ENCODE data around the gene AUP1.
"Not testable (repeated sequence)": the region's sequence is repeated elsewhere in the genome, so short reads cannot be mapped to it uniquely, and the experiment has no call there.

Gene AUP1

DNA sequence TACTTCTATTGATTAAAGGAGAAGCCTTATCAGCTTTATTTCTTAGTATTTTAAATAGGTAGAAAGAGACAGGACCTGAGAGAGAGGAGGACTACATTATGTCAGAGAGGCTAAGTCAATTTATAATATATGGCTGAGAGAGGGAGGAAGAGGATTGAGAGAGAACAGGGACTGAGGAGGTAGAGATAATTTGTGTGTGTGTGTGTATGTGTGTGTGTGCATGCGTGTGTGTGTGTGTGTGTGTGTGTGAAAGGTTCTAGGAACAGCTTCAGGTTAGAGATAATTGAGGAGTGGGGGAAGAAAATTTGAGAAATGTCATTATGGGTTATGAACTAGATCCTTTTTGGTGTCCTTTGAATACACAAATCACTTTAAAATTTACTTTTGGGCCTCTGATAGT is 40.2 kb upstream of the AUP1 start:
- WGBS, 2 experiments (ENCODE audit: insufficient coverage in 2 of 2): 79 to 100% methylated on average over 1 of the region's 1 CpG
- H3K9me3 ChIP-seq (ENCODE audit: control insufficient read depth, low read length): no peaks in the 10 kb centered on the region
- no peaks in the 10 kb centered on the region for H3K4me1 ChIP-seq (ENCODE audit: control insufficient read depth, insufficient read depth, low read length, poor library complexity, severe bottlenecking)
- H3K27ac ChIP-seq (ENCODE audit: low read depth, low read length, severe bottlenecking): no peak overlapping the region
- H3K4me3 ChIP-seq (ENCODE audit: extremely low read depth, insufficient read depth, low read length, poor library complexity, severe bottlenecking): no peak overlapping the region
- H3K36me3 ChIP-seq (ENCODE audit: control insufficient read depth, insufficient read depth, low read length): no peaks in the 10 kb centered on the region

DNA sequence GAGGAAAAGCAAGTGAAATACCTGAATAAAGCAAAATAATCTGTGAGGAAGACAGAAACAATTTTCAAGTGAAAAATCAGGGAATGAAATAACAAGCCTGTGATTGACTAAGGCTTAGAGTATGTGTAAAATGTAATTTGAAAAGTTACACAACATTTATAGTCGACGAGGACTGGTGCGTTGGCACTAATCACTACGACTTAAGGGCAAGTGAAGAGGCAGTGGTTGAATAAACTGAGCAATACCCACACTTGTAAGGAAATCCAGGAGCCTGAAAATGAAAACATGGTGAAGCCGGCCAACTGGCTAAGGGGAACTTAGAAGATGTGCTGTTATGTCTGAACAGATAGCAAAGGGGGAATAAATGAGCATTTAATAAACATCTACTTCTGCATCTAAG is 38.4 kb upstream of the AUP1 start:
- no peaks in the 10 kb centered on the region for H3K9me3 ChIP-seq (ENCODE audit: control insufficient read depth, low read length)
- no peaks in the 10 kb centered on the region for H3K36me3 ChIP-seq (ENCODE audit: control insufficient read depth, insufficient read depth, low read length)
- no peak overlapping the region for H3K4me3 ChIP-seq (ENCODE audit: extremely low read depth, insufficient read depth, low read length, poor library complexity, severe bottlenecking)
- H3K27ac ChIP-seq (ENCODE audit: low read depth, low read length, severe bottlenecking): no peak overlapping the region
- no peaks in the 10 kb centered on the region for H3K4me1 ChIP-seq (ENCODE audit: control insufficient read depth, insufficient read depth, low read length, poor library complexity, severe bottlenecking)
- 79 to 98% methylated on average over 3 to 5 of the region's 5 CpGs for WGBS, 2 experiments (ENCODE audit: insufficient coverage in 2 of 2)

DNA sequence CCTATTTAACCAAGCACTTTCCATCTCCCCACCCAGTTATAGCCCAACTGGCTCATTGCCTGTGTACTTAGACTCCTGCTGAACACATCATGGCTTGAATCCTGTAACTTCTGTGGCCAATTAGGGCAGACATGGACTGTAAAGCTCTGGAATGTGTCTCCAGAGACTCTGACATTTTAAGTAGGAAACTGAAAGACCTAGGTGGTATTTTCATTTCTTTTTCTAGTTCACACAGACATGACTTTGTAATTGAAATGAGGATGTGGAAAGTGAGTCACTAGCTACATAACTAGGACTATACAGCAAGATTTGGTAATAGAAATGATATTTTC is 37.2 kb upstream of the AUP1 start:
- H3K27ac ChIP-seq (ENCODE audit: low read depth, low read length, severe bottlenecking): no peak overlapping the region
- H3K36me3 ChIP-seq (ENCODE audit: control insufficient read depth, insufficient read depth, low read length): no peaks in the 10 kb centered on the region
- no peak overlapping the region for H3K4me3 ChIP-seq (ENCODE audit: extremely low read depth, insufficient read depth, low read length, poor library complexity, severe bottlenecking)
- no peaks in the 10 kb centered on the region for H3K4me1 ChIP-seq (ENCODE audit: control insufficient read depth, insufficient read depth, low read length, poor library complexity, severe bottlenecking)
- H3K9me3 ChIP-seq (ENCODE audit: control insufficient read depth, low read length): no peaks in the 10 kb centered on the region

DNA sequence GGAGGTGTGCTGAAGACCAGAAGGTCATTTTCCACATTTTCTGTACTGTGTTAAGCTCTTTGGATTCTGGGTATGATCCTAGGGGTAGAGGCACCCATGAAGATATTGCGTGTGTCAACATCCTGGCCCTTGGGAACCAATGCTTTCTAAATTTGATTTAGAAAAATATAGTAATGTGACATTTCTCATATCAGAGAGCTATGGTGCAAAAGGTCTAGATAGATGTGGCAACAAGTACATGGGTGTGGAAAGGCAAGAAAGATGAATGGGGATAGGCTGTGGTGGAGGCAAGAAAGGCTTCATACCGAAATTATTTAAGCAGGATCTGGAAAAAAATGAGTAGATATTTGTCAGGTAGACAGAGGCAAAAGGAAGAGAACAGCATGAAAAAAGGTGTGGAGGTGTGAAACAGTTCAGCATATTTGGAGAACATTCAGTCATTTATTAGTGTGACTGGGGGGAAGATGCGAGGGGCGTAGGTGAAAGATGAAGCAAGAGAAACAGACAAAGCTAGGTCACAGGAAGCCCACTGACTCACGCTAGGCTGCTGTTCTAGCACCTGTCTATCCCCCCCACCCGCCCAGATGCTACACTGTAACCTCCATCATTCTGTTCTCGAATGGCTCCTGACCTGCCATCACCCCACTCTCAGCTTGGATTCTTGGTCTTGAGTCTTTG is 36.7 kb upstream of the AUP1 start:
- H3K9me3 ChIP-seq (ENCODE audit: control insufficient read depth, low read length): no peaks in the 10 kb centered on the region
- no peak overlapping the region for H3K4me3 ChIP-seq (ENCODE audit: extremely low read depth, insufficient read depth, low read length, poor library complexity, severe bottlenecking)
- H3K4me1 ChIP-seq (ENCODE audit: control insufficient read depth, insufficient read depth, low read length, poor library complexity, severe bottlenecking): no peaks in the 10 kb centered on the region
- WGBS, 2 experiments (ENCODE audit: insufficient coverage in 2 of 2): 94 to 100% methylated on average over 3 to 5 of the region's 7 CpGs
- H3K36me3 ChIP-seq (ENCODE audit: control insufficient read depth, insufficient read depth, low read length): no peaks in the 10 kb centered on the region
- no peak overlapping the region for H3K27ac ChIP-seq (ENCODE audit: low read depth, low read length, severe bottlenecking)

DNA sequence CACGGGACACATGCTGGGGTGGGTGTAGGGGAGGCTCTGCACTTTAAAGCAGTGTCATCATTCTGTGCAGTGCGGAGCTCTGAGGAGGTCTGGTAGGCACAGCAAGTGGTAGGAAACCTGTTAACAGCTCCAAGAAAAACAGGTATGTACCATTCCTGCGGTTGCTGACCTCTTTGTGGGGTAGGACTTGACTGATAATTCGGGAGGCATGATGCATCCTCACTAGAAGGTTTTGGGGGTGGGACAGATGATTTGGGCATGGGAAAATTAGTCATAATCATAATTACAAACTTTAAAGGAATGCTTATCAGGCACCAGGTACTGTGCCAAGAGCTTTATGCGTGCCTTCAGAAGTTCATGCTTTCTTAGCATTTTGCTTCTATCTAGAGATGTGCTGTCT is 34.7 kb upstream of the AUP1 start:
- H3K4me1 ChIP-seq (ENCODE audit: control insufficient read depth, insufficient read depth, low read length, poor library complexity, severe bottlenecking): no peaks in the 10 kb centered on the region
- H3K4me3 ChIP-seq (ENCODE audit: extremely low read depth, insufficient read depth, low read length, poor library complexity, severe bottlenecking): no peak overlapping the region
- no peaks in the 10 kb centered on the region for H3K36me3 ChIP-seq (ENCODE audit: control insufficient read depth, insufficient read depth, low read length)
- H3K9me3 ChIP-seq (ENCODE audit: control insufficient read depth, low read length): no peaks in the 10 kb centered on the region
- H3K27ac ChIP-seq (ENCODE audit: low read depth, low read length, severe bottlenecking): no peak overlapping the region
- WGBS, 2 experiments (ENCODE audit: insufficient coverage in 2 of 2): 87 to 93% methylated on average over 3 to 4 of the region's 5 CpGs

DNA sequence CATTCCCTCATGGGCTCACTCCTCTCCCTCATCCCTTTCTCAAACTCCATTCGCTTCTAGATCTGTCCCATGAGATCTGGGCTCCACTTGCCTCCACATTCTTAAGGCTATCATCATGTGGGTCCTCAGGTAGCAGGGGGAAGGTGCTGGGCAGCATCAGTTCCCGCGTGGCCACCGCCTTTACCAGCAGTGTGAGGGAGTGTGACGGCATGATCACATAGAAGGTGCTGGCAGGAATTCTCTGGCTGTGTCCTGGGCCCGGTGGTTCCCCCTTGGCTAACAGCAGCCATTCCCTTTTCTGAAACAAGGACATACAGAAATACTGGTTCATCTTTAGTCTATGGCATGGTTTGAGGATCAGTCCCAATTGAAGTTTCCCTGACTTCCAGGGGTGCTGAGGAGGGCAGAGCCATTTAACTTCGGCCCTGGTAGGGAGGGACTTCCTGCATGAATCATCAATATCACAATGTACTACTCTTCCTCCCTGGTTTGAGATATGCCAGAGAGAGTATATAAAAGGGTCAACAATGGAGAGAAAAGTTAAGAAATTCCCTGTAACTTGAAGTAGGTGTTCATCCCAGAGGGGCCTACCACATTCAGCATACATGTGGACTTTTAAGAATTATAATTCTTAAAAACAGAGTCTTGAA is 32.7 kb upstream of the AUP1 start:
- 94 to 100% methylated on average over 5 to 6 of the region's 7 CpGs for WGBS, 2 experiments (ENCODE audit: insufficient coverage in 2 of 2)
- no peaks in the 10 kb centered on the region for H3K36me3 ChIP-seq (ENCODE audit: control insufficient read depth, insufficient read depth, low read length)

DNA sequence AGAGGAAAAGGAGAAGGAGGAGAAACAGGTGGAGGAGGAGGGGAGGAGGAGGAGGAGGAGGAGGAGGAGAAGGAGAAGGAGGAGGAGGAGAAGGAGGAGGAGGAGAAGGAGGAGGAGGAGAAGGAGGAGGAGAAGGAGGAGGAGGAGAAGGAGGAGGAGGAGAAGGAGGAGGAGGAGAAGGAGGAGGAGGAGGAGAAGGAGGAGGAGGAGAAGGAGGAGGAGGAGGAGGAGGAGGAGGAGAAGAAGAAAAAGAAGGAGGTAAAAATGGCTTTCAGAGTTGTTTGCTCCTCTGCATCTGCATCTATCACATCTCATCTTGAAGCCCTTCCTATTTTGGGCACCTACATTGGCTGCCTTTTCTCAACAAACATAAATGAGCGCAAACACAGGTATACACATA is 31.5 kb upstream of the AUP1 start:
- H3K4me1 ChIP-seq (ENCODE audit: control insufficient read depth, insufficient read depth, low read length, poor library complexity, severe bottlenecking); H3K36me3 ChIP-seq (ENCODE audit: control insufficient read depth, insufficient read depth, low read length); H3K4me3 ChIP-seq (ENCODE audit: extremely low read depth, insufficient read depth, low read length, poor library complexity, severe bottlenecking); H3K27ac ChIP-seq (ENCODE audit: low read depth, low read length, severe bottlenecking); H3K9me3 ChIP-seq (ENCODE audit: control insufficient read depth, low read length): not testable (repeated sequence)
- WGBS, 2 experiments (ENCODE audit: insufficient coverage in 2 of 2): 71 to 100% methylated on average over 1 of the region's 1 CpG

More for the DNA sequence above, 32.7 kb upstream of the AUP1 start:
- Histone ChIP-seq H3K9me3 (ENCODE audit: control insufficient read depth, low read length) (no peaks in the 10 kb centered on the region), H3K4me3 (ENCODE audit: extremely low read depth, insufficient read depth, low read length, poor library complexity, severe bottlenecking) (no peak overlapping the region), H3K4me1 (ENCODE audit: control insufficient read depth, insufficient read depth, low read length, poor library complexity, severe bottlenecking) (no peaks in the 10 kb centered on the region), H3K27ac (ENCODE audit: low read depth, low read length, severe bottlenecking) (no peak overlapping the region)

DNA sequence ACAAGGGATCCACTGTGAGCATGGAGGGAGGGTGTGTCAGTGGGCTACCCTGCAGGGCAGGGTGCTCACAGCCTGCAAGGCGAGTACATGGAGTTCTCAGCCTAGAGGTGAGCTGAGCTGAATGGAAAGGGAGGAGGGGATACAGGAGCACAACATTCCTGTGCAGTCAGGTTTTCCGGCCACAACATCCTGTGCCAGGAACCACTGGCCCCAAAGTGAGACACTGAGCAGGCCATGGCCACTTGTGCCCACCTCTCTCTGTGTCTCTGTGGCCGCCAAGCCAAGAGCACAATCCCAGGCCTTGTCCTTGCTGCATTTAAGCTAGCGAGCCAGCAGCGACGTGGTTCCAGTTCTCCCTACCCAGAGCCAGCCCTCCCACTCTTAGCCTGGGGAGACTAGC is 31.1 kb upstream of the AUP1 start:
- peaks cover 9% of the 10 kb centered on the region for H3K36me3 ChIP-seq (ENCODE audit: control insufficient read depth, insufficient read depth, low read length)
- H3K27ac ChIP-seq (ENCODE audit: low read depth, low read length, severe bottlenecking): no peak overlapping the region
- peaks cover 7% of the 10 kb centered on the region for H3K4me1 ChIP-seq (ENCODE audit: control insufficient read depth, insufficient read depth, low read length, poor library complexity, severe bottlenecking)
- H3K9me3 ChIP-seq (ENCODE audit: control insufficient read depth, low read length): no peaks in the 10 kb centered on the region
- WGBS, 2 experiments (ENCODE audit: insufficient coverage in 2 of 2): 69 to 86% methylated on average over 2 to 3 of the region's 6 CpGs
- no peak overlapping the region for H3K4me3 ChIP-seq (ENCODE audit: extremely low read depth, insufficient read depth, low read length, poor library complexity, severe bottlenecking)

DNA sequence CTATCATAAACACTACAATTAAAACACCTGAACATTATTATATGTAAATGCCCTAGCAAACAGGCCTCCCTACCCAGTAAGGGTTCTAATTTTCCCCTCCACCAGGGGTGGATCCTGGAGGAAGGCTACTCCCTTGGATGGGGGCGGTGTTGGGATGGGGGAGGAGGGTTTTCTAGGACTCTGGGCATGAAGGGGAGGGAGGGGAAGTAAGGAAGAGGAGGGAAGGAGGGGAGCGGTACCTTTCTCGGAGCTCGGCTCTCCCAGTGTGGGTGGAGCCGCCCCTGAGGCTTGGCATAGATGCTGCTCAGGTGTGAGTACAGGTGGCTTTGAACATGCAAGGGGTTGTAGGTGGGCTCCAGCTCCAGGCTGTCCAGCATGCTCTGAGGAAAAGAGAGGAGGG is 30.4 kb upstream of the AUP1 start:
- Histone ChIP-seq H3K4me3 (ENCODE audit: extremely low read depth, insufficient read depth, low read length, poor library complexity, severe bottlenecking) (no peak overlapping the region), H3K36me3 (ENCODE audit: control insufficient read depth, insufficient read depth, low read length) (peaks cover 9% of the 10 kb centered on the region), H3K9me3 (ENCODE audit: control insufficient read depth, low read length) (no peaks in the 10 kb centered on the region), H3K27ac (ENCODE audit: low read depth, low read length, severe bottlenecking) (no peak overlapping the region), H3K4me1 (ENCODE audit: control insufficient read depth, insufficient read depth, low read length, poor library complexity, severe bottlenecking) (peaks cover 10% of the 10 kb centered on the region)
- WGBS, 2 experiments (ENCODE audit: insufficient coverage in 2 of 2): 49% methylated on average over 2 of the region's 5 CpGs; no CpG with 5 or more reads in 1 of the 2 experiments

DNA sequence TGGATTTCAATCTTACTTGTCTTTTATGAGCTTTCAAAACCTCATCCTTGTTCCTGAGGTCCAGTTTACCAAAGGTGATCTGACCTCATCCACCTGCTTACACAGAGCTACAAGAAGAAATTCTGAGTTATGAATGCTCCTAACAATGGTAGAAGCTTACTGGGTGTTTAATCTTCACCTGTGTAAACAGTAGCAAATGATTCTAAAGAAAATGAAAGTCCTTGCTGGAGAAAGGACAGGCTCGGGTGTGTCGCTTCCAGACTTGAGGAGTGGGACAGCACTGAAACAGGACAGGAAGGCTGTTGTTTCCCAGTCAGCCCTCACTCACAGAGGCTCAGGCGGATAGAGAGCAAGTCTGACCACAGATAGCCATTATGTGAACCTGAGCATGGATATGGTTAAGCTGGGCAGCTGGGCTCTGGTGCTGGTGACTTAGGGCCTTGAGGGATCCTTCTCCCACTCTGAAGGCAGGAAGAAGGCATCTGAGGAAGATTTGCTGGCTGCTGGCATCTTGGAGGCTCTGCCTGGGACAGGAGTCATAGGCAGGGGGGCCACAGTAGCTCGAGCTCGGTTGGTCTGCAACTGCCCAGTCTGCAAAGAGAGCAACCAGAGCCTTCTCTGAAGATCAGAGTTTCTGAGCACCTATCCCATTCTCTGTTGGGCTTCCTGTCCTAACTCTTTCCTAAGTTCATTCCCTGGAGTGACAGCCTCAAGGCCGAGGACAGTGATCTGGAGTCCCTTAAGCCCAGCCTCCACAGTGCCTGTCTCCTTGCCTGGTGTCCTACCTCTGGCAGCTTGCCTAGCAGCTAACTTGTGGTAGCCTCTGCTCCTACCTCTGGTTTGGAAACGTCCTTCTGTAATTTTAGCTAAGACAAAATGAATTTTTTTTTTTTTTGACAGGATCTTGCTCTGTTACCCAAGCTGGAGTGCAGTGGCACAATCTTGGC is 29.1 kb upstream of the AUP1 start:
- Histone ChIP-seq H3K4me3 (ENCODE audit: extremely low read depth, insufficient read depth, low read length, poor library complexity, severe bottlenecking) (no peak overlapping the region), H3K9me3 (ENCODE audit: control insufficient read depth, low read length) (no peaks in the 10 kb centered on the region), H3K27ac (ENCODE audit: low read depth, low read length, severe bottlenecking) (no peak overlapping the region), H3K36me3 (ENCODE audit: control insufficient read depth, insufficient read depth, low read length) (peaks cover 9% of the 10 kb centered on the region), H3K4me1 (ENCODE audit: control insufficient read depth, insufficient read depth, low read length, poor library complexity, severe bottlenecking) (peaks cover 10% of the 10 kb centered on the region)
- WGBS, 2 experiments (ENCODE audit: insufficient coverage in 2 of 2): 88 to 91% methylated on average over 5 to 7 of the region's 7 CpGs
